ENCODE data around the gene TFEB.

GRCh38 chr6:41692730-41693129, 42.7 kb downstream of the TFEB start:
- TF ChIP-seq, protein P1, sequence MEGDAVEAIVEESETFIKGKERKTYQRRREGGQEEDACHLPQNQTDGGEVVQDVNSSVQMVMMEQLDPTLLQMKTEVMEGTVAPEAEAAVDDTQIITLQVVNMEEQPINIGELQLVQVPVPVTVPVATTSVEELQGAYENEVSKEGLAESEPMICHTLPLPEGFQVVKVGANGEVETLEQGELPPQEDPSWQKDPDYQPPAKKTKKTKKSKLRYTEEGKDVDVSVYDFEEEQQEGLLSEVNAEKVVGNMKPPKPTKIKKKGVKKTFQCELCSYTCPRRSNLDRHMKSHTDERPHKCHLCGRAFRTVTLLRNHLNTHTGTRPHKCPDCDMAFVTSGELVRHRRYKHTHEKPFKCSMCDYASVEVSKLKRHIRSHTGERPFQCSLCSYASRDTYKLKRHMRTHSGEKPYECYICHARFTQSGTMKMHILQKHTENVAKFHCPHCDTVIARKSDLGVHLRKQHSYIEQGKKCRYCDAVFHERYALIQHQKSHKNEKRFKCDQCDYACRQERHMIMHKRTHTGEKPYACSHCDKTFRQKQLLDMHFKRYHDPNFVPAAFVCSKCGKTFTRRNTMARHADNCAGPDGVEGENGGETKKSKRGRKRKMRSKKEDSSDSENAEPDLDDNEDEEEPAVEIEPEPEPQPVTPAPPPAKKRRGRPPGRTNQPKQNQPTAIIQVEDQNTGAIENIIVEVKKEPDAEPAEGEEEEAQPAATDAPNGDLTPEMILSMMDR (IDR thresholded peaks at IDR 0.05) = no peak
- TF ChIP-seq POLR2A (IDR thresholded peaks at IDR 0.05) = no peak

Data from thyroid gland (tissue), 4 donors.